ENCODE data around the gene SLC12A7.

GRCh38 chr5:1058083-1058945 is 53.5 kb downstream of the SLC12A7 start:
- TF ChIP-seq POLR2AphosphoS5 (IDR thresholded peaks at IDR 0.05; ENCODE audit: low read depth, low read length) (no peak), SIN3A (IDR thresholded peaks at IDR 0.05; ENCODE audit: borderline replicate concordance, insufficient read depth, low read length) (no peak), REST (IDR thresholded peaks at IDR 0.05; ENCODE audit: insufficient read depth in 1 of 2, low read depth in 2 of 2, low read length in 2 of 2) (no peak), FOXP2 (optimal IDR thresholded peaks at IDR 0.05; ENCODE audit: borderline replicate concordance, extremely low read depth, extremely low read length, insufficient read depth) (no peak)

Measured in PFSK-1 (cell line).